Bronchial epithelial cell (primary cell): Measurements from ENCODE around the gene FAM131C. TPM values are rescaled to one million over a fixed set of nuclear protein-coding genes. Genes with fewer than 3 reads are reported as not detected.

Experiments used
- DNase-seq: peaks from one replicate; pipeline ENCODE4 v3.0.0-alpha.2; 2010; ENCODE audit warnings: low read depth
- FAIRE-seq: peaks from 2 replicates; lab custom pipeline; 2011; peaks lifted over from hg19 to GRCh38; lab: Jason Lieb, UNC
- H3K27me3 ChIP-seq: 2 replicates; pipeline ENCODE4 v1.5.1; 2011; ENCODE audit warnings: low read length; ENCODE audit not compliant: control insufficient read depth, insufficient read depth
- H3K36me3 ChIP-seq: 2 replicates; pipeline ENCODE4 v1.5.1; 2011; ENCODE audit warnings: low read length; ENCODE audit not compliant: control insufficient read depth, insufficient read depth
- H3K4me3 ChIP-seq: 2 replicates; pipeline ENCODE4 v1.5.1; 2011; ENCODE audit warnings: mild to moderate bottlenecking, low read depth, low read length, control low read depth
- total RNA-seq: library from RNA; depleted of rRNA; stranded (reverse); fragments of >200 nt; gene quantifications from 2 replicates; pipeline ENCODE4 v1.2.1, GENCODE V29; 2014
- TF ChIP-seq, protein P1 (sequence below): IDR thresholded peaks from 2 replicates; pipeline ENCODE4 v1.5.1; 2011; ENCODE audit warnings: mild to moderate bottlenecking, moderate library complexity, low read length, control low read depth, inconsistent platforms; ENCODE audit not compliant: insufficient read depth, severe bottlenecking

FAM131C gene, protein sequence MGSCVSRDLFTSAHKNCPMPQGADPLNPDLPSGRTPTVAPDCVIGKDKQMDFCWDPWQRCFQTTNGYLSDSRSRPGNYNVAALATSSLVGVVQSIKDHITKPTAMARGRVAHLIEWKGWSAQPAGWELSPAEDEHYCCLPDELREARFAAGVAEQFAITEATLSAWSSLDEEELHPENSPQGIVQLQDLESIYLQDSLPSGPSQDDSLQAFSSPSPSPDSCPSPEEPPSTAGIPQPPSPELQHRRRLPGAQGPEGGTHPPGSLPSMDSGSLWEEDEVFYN
- 0.53 and 0.77 TPM in 2 replicates for total RNA-seq

- TF ChIP-seq, protein P1, sequence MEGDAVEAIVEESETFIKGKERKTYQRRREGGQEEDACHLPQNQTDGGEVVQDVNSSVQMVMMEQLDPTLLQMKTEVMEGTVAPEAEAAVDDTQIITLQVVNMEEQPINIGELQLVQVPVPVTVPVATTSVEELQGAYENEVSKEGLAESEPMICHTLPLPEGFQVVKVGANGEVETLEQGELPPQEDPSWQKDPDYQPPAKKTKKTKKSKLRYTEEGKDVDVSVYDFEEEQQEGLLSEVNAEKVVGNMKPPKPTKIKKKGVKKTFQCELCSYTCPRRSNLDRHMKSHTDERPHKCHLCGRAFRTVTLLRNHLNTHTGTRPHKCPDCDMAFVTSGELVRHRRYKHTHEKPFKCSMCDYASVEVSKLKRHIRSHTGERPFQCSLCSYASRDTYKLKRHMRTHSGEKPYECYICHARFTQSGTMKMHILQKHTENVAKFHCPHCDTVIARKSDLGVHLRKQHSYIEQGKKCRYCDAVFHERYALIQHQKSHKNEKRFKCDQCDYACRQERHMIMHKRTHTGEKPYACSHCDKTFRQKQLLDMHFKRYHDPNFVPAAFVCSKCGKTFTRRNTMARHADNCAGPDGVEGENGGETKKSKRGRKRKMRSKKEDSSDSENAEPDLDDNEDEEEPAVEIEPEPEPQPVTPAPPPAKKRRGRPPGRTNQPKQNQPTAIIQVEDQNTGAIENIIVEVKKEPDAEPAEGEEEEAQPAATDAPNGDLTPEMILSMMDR = peak; percentile 39
- H3K27me3 ChIP-seq = no peaks in the 10 kb centered on the region
- DNase-seq (no peak), FAIRE-seq (no peak)
- peak within 1 kb of the TSS; percentile 37 for H3K4me3 ChIP-seq
- no peaks in the 10 kb centered on the region for H3K36me3 ChIP-seq
These were observed at the start of gene FAM131C for GRCh38 chr1:16073490-16074119. Gene FAM131C (minus strand): TSS chr1:16073651. CDS start chr1:16073442, 209 bp downstream.

- TF ChIP-seq, protein P1 = no peak
- H3K27me3 ChIP-seq = no peaks in the 10 kb centered on the region
- peak; percentile 99 for FAIRE-seq
- H3K36me3 ChIP-seq = peaks cover 11% of the 10 kb centered on the region
- DNase-seq = peak; percentile 97
- H3K4me3 ChIP-seq = no peak overlapping the region
These were observed 49.5 kb upstream of the FAM131C start for GRCh38 chr1:16122916-16123315.

DNA sequence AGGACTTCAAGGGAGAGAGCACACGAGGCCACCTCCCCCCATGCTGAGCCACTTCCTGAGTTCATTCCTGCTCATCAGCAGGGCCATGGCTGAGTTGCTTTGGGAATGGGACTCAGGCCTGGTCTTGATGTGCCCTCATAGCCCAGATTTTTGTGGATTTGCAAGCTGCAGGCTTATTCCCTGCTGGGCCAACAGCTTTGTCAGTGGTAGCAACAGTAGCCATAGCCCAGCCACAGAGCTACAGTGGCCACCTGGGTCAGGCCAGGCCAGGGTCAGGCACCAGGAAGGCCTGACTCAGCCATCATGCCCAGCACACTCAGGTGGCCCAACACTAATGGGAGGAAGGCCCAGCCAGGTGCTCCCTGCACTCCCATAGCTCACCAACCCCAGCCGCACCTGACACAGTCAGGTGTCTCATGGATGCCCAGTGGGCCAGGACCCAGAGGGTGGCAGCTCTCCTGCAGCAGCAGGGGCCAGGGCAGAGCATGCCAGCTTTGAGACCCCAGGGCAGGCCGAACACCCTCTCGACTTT, 49.0 kb upstream of the FAM131C start:
- FAIRE-seq (peak; percentile 7), DNase-seq (peak; percentile 44)
- no peaks in the 10 kb centered on the region for H3K27me3 ChIP-seq
- TF ChIP-seq, protein P1 = no peak
- peaks cover 9% of the 10 kb centered on the region for H3K36me3 ChIP-seq
- no peak overlapping the region for H3K4me3 ChIP-seq

- TF ChIP-seq, protein P1 = no peak
- peaks cover 4% of the 10 kb centered on the region for H3K36me3 ChIP-seq
- DNase-seq (peak; percentile 68), FAIRE-seq (no peak)
- H3K4me3 ChIP-seq = no peak overlapping the region
- H3K27me3 ChIP-seq = no peaks in the 10 kb centered on the region
These were observed 47.5 kb upstream of the FAM131C start for GRCh38 chr1:16120940-16121410.

DNA sequence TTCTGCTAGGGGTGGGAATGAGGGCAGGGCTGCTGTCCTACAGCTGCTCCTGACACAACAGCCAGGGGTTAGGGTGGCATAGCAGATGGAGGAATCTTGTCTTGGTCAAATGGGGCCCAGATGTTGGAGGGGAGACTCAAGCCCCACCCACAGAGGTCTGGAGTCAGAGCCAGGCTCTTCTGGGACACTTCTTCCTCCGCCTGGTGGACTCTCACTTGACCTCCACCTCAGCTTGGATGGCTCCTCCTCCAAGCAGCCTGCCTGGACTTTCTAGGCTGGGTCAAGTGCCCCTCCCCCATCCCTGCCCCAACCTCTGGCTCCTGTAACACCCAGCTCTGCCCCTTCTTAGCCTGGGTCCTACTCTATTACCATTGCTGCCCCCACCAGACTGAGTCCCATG, 47.0 kb upstream of the FAM131C start:
- TF ChIP-seq, protein P1 = no peak
- no peak for DNase-seq
- no peak overlapping the region for H3K4me3 ChIP-seq
- no peak for FAIRE-seq
- H3K27me3 ChIP-seq = no peaks in the 10 kb centered on the region
- peaks cover 4% of the 10 kb centered on the region for H3K36me3 ChIP-seq
